Measurements from ENCODE around the gene MYL7. TPM values are rescaled to one million over a fixed set of nuclear protein-coding genes. Genes with fewer than 3 reads are reported as not detected.

Gene MYL7
- total RNA-seq, 1 experiment from 2014 or later: not detected

GRCh38 chr7:44185729-44186128 is 44.6 kb upstream of the MYL7 start:
- no peaks in the 10 kb centered on the region for H3K79me2 ChIP-seq (ENCODE audit: insufficient read depth, low read length)
- no peak overlapping the region for H3K4me3 ChIP-seq (replicated peaks in 1 of 2; ENCODE audit: low read depth in 1 of 2, low read length in 2 of 2)
- no TSS peak for BruUV-seq (replicated peaks)
- RAD21 ChIA-PET (ENCODE audit: low non-redundant PET in 1 of 2, low total read pairs in 2 of 2, uncharacterized antibody in 2 of 2, unreplicated experiment in 2 of 2): no interaction called here
- CTCF ChIA-PET: no interaction called here
- H2AFZ ChIP-seq (ENCODE audit: low read depth, low read length, poor library complexity, severe bottlenecking): no peak overlapping the region
- no peaks in the 10 kb centered on the region for H3K36me3 ChIP-seq (ENCODE audit: control insufficient read depth in 1 of 2, insufficient read depth in 2 of 2, low read length in 2 of 2)
- no peak for DNase-seq (ENCODE audit: low read depth, low spot score)
- no peaks in the 10 kb centered on the region for H4K20me1 ChIP-seq (ENCODE audit: insufficient read depth)
- no peak overlapping the region for H3K9ac ChIP-seq (ENCODE audit: low read length)
- no peak overlapping the region for H3K27ac ChIP-seq (ENCODE audit: low read depth, low read length)
- H3K27me3 ChIP-seq (ENCODE audit: insufficient read depth, low read length): no peaks in the 10 kb centered on the region
- no peak for ATAC-seq
- peaks cover 5 to 11% of the 10 kb centered on the region in 2 experiments; a peak in 2 of 4 replicates for H3K9me3 ChIP-seq (ENCODE audit: control insufficient read depth in 1 of 2, insufficient read depth in 1 of 2, low read depth in 1 of 2, low read length in 2 of 2)
- no peaks in the 10 kb centered on the region for H3K9me2 ChIP-seq (ENCODE audit: insufficient read depth)
- peaks cover 18 to 19% of the 10 kb centered on the region in 2 experiments for H3K4me1 ChIP-seq (ENCODE audit: control insufficient read depth in 1 of 2, insufficient read depth in 2 of 2, low read length in 2 of 2)
- TF ChIP-seq SP1 (IDR thresholded peaks at IDR 0.05; ENCODE audit: low read depth): no peak
- no peak for TF ChIP-seq FOSL1 (IDR thresholded peaks at IDR 0.05; ENCODE audit: low read depth)
- no peak for TF ChIP-seq ELF1 (IDR thresholded peaks at IDR 0.05; ENCODE audit: borderline replicate concordance, low read depth)
- no peak for TF ChIP-seq POLR2A (IDR thresholded peaks at IDR 0.05; ENCODE audit: borderline replicate concordance, extremely low read depth, insufficient read depth, insufficient read length)
- TF ChIP-seq, protein P1, sequence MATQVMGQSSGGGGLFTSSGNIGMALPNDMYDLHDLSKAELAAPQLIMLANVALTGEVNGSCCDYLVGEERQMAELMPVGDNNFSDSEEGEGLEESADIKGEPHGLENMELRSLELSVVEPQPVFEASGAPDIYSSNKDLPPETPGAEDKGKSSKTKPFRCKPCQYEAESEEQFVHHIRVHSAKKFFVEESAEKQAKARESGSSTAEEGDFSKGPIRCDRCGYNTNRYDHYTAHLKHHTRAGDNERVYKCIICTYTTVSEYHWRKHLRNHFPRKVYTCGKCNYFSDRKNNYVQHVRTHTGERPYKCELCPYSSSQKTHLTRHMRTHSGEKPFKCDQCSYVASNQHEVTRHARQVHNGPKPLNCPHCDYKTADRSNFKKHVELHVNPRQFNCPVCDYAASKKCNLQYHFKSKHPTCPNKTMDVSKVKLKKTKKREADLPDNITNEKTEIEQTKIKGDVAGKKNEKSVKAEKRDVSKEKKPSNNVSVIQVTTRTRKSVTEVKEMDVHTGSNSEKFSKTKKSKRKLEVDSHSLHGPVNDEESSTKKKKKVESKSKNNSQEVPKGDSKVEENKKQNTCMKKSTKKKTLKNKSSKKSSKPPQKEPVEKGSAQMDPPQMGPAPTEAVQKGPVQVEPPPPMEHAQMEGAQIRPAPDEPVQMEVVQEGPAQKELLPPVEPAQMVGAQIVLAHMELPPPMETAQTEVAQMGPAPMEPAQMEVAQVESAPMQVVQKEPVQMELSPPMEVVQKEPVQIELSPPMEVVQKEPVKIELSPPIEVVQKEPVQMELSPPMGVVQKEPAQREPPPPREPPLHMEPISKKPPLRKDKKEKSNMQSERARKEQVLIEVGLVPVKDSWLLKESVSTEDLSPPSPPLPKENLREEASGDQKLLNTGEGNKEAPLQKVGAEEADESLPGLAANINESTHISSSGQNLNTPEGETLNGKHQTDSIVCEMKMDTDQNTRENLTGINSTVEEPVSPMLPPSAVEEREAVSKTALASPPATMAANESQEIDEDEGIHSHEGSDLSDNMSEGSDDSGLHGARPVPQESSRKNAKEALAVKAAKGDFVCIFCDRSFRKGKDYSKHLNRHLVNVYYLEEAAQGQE (IDR thresholded peaks at IDR 0.05; ENCODE audit: low read depth): no peak
- TF ChIP-seq TCF7L2 (IDR thresholded peaks at IDR 0.05; ENCODE audit: borderline replicate concordance, extremely low read depth, insufficient read depth, insufficient read length): no peak
- no peak for TF ChIP-seq EZH2phosphoT487 (IDR thresholded peaks at IDR 0.05; ENCODE audit: borderline replicate concordance)
- no peak for TF ChIP-seq YY1 (IDR thresholded peaks at IDR 0.05; ENCODE audit: extremely low read depth, insufficient replicate concordance, low read depth, low read length)
- no peak for TF ChIP-seq CBX3 (IDR thresholded peaks at IDR 0.05; ENCODE audit: low read depth)
- TF ChIP-seq RAD21 (IDR thresholded peaks at IDR 0.05; ENCODE audit: low read depth): no peak
- TF ChIP-seq CEBPB (IDR thresholded peaks at IDR 0.05; ENCODE audit: low read depth): no peak
- TF ChIP-seq EZH2 (IDR thresholded peaks at IDR 0.05): no peak
- TF ChIP-seq ZFX (IDR thresholded peaks at IDR 0.05): no peak
- TF ChIP-seq JUND (IDR thresholded peaks at IDR 0.05): no peak
- TF ChIP-seq, protein P2, sequence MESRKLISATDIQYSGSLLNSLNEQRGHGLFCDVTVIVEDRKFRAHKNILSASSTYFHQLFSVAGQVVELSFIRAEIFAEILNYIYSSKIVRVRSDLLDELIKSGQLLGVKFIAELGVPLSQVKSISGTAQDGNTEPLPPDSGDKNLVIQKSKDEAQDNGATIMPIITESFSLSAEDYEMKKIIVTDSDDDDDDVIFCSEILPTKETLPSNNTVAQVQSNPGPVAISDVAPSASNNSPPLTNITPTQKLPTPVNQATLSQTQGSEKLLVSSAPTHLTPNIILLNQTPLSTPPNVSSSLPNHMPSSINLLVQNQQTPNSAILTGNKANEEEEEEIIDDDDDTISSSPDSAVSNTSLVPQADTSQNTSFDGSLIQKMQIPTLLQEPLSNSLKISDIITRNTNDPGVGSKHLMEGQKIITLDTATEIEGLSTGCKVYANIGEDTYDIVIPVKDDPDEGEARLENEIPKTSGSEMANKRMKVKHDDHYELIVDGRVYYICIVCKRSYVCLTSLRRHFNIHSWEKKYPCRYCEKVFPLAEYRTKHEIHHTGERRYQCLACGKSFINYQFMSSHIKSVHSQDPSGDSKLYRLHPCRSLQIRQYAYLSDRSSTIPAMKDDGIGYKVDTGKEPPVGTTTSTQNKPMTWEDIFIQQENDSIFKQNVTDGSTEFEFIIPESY (IDR thresholded peaks at IDR 0.05; ENCODE audit: extremely low read depth, insufficient replicate concordance, low read length): no peak
- TF ChIP-seq, protein P3, sequence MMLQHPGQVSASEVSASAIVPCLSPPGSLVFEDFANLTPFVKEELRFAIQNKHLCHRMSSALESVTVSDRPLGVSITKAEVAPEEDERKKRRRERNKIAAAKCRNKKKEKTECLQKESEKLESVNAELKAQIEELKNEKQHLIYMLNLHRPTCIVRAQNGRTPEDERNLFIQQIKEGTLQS (IDR thresholded peaks at IDR 0.05): no peak
- intact Hi-C loops (cut with micrococcal nuclease): no loop called here
- POLR2A ChIA-PET: no interaction called here
- no peak overlapping the region for H3K4me2 ChIP-seq (ENCODE audit: low read length)

Data from HCT116 (cell line).